IPS DF 6.9 (cell line): ENCODE results near the gene JAML.
"Not testable (repeated sequence)": the region's sequence is repeated elsewhere in the genome, so short reads cannot be mapped to it uniquely, and the experiment has no call there.

Source experiments
- DNase-seq: peaks from one replicate; pipeline ENCODE4 v3.0.0-alpha.2; 2013; ENCODE audit warnings: low read depth, low spot score
- H3K27ac ChIP-seq: one replicate; pipeline ENCODE4 v1.5.1; 2013; ENCODE audit warnings: low read length, control low read depth
- H3K27me3 ChIP-seq: 2 replicates; pipeline ENCODE4 v1.6.1; 2013; ENCODE audit warnings: mild to moderate bottlenecking, low read length; ENCODE audit not compliant: control insufficient read depth, insufficient read depth
- H3K36me3 ChIP-seq: 2 replicates; pipeline ENCODE4 v1.6.1; 2013; ENCODE audit warnings: low read length; ENCODE audit not compliant: control insufficient read depth, insufficient read depth
- H3K4me1 ChIP-seq: 2 replicates; pipeline ENCODE4 v1.6.1; 2013; ENCODE audit warnings: low read length; ENCODE audit not compliant: control insufficient read depth, insufficient read depth
- H3K4me3 ChIP-seq: 2 replicates; pipeline ENCODE4 v1.5.1; 2013; ENCODE audit warnings: mild to moderate bottlenecking, low read length
- H3K9me3 ChIP-seq: 2 replicates; pipeline ENCODE4 v1.6.1; 2013; ENCODE audit warnings: low read length, inconsistent platforms; ENCODE audit not compliant: control insufficient read depth, insufficient read depth
- WGBS: extraction: QIAGEN DNeasy Blood & Tissue Kit; methylation state at CpG from one replicate; pipeline ENCODE4 v1.1.7; 2013; ENCODE audit warnings: mixed read lengths, missing lambda C conversion rate; ENCODE audit not compliant: insufficient read length, insufficient coverage; 5-methylcytosine and 5-hydroxymethylcytosine counted together

JAML gene

DNA sequence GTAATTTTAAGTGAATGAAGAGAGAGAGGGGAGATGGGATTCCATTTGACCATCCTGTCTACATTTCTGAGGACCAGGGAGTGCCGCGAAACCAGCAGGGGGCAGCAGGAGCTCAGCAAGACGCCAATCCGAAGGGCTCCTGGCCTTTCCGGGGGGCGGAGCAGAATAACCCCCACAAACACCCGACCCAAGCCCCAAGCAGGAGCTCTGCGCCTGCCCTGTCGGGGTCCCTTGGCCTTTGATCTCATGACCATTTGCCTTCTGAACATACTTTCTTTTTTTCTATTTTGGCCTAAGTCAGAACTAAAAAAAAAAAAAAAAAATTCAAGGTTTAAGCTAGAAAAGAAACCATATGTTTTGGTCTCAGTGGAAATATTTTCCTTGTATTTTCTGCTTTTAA, 26.4 kb downstream of the JAML start:
- Histone ChIP-seq H3K36me3 (no peaks in the 10 kb centered on the region), H3K4me3 (no peak overlapping the region), H3K27ac (no peak overlapping the region), H3K27me3 (no peaks in the 10 kb centered on the region), H3K4me1 (peaks cover 1% of the 10 kb centered on the region; the same call in 1 of the 2 replicates), H3K9me3 (no peaks in the 10 kb centered on the region)
- WGBS, result no CpG with 5 or more reads among the region's 9 CpGs
- DNase-seq, result no peak

DNA sequence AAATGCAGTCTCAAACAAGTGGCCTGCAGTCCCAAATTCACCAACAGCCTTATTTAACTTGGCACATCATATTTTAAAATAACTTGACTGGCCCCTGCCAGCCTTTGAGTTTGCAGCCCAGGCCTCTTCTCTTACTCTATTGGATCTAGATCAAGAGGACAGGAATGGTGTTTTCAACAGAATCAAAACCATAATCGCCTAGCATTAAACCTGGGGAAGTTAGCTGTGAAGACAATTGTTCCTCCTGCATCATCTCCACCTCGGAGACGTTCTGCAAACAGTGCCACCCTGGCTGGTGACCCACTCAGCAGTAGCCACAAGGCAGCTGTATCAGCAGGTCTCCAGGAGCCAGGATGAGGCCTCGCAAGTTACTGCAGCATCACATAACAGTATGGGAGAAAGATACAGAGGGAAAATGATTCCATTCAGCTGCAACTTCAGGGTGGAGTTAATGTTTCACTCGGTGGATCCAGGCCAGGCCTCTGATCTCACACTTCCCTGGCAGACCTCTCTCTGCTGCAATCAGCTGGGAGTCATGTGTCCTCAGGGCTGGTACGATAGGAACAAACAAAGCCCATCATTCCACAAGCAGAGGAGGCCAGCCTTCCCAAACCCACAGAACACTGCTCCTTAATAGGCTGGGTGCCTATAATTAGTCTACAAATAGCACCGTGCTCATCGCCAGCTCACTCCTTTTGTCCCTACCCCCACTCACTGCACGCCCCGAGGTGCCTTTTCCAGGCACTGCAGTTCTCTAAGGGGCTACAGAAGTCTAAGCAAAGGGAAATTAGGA, 29.8 kb downstream of the JAML start:
- Histone ChIP-seq H3K9me3 (no peaks in the 10 kb centered on the region), H3K27me3 (no peaks in the 10 kb centered on the region), H3K27ac (no peak overlapping the region), H3K4me1 (peaks cover 1% of the 10 kb centered on the region; the same call in 1 of the 2 replicates), H3K4me3 (no peak overlapping the region), H3K36me3 (no peaks in the 10 kb centered on the region)
- DNase-seq, result no peak
- WGBS, result no CpG with 5 or more reads among the region's 10 CpGs

DNA sequence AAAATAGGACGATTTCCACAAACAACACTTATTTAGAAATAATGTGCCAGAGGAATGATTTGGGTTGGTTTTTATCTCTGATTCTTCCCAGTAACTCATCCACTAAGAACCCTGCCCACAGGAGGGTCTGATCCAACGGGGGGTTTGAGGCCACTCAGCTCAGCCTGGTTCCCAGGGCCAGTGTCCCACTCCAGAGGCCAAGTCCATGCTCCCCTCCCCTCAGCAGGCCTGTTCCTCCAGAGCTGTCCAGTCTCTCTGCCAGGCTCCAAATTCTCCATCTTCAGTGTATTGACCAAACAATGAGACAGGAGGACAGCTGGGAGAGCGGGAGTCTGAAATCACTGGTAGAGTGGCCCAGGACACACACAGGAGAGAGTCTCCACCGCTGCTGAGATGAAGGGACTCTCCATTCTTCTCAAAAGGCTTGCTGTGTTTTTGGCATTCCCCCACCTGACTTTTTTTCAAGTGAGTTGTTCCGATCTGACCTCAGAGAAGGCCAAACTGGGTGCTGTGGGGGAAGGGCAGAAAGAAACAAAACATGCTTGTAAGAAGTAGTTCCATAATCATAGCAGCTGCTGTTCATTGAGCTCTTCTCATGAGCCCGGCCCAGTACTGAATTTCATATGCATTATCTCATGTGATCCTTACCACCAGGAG, 30.8 kb downstream of the JAML start:
- no peak overlapping the region for H3K27ac ChIP-seq
- no peak for DNase-seq
- no CpG with 5 or more reads among the region's 6 CpGs for WGBS
- no peaks in the 10 kb centered on the region for H3K36me3 ChIP-seq
- no peaks in the 10 kb centered on the region for H3K27me3 ChIP-seq
- no peaks in the 10 kb centered on the region for H3K9me3 ChIP-seq
- peaks cover 1% of the 10 kb centered on the region; the same call in 1 of the 2 replicates for H3K4me1 ChIP-seq
- H3K4me3 ChIP-seq, result no peak overlapping the region

DNA sequence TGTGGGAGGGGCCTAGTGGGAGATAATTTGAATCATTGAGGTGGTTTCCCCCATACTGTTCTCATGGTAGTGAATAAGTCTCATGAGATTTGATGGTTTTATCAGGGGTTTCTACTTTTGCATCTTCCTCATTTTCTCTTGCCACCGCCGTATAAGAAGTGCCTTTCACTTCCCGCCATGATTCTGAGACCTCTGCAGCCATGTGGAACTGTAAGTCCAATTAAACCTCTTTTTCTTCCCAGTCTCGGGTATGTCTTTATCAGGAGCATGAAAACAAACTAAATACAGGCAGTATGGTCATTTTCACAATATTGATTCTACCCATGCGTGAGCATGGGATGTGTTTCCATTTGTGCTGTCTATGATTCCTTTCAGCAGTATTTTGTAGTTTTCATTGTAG, 32.0 kb downstream of the JAML start:
- DNase-seq, H3K9me3 ChIP-seq, H3K36me3 ChIP-seq, H3K27ac ChIP-seq, H3K4me3 ChIP-seq, H3K27me3 ChIP-seq, H3K4me1 ChIP-seq: not testable (repeated sequence)
- no CpG with 5 or more reads among the region's 5 CpGs for WGBS

DNA sequence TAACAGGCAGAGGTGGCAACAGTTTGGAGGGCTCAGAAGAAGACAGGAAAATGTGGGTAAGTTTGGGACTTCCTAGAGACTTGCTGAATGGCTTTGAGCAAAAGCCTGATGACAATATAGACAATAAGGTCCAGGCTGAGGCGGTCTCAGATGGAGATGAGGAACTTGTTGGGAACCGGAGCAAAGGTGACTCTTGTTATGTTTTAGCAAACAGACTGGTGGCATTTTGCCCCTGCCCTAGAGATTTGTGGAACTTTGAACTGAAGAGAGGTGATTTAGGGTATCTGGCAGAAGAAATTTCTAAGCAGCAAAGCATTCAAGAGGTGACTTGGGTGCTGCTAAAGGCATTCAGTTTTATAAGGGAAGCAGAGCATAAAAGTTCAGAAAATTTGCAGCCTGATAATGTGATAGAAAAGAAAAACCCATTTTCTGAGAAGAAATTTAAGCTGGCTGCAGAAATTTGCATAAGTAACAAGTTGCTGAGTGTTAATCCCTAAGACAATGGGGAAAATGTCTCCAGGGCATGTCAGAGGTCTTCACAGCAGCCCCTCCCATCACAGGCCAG, 33.8 kb downstream of the JAML start:
- WGBS, result no CpG with 5 or more reads among the region's 2 CpGs
- H3K4me1 ChIP-seq, H3K4me3 ChIP-seq, H3K36me3 ChIP-seq, H3K27ac ChIP-seq, DNase-seq, H3K27me3 ChIP-seq, H3K9me3 ChIP-seq: not testable (repeated sequence)

DNA sequence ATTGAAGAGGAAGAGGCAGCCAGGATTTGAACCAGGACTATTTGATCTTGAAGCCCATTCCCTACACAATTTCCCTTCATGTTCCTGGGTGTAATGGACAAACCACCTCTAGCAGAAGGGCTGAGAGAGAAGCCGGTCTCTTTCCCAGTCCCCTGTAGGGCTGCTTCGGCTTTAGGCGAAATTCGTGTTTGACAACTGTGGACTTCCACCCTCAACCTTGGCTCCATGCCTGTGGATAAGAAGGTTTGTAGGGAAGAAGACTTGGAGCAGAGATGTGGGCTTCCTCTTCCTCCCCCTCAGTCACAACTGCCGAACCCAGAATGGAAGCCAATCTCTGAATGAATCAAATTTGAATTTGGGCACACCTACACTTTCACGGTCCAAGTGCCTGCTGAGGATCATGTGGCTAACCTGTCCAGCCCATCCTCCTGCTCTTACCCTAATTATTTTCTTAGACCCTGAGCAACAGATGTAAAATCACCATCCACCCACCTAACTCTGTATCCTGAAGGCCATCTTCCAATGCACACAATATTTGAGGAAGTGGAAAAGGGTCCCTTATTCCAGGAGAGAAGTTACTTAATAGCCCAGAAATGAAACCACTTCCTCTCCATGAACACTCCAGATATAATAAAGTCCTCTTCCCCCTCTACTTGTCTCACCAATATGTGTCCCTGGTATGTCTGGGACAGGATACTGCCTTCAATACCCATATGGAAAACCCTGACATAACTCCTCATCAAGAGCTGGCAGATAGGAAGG, 38.3 kb downstream of the JAML start:
- DNase-seq, result no peak
- H3K4me1 ChIP-seq, result no peaks in the 10 kb centered on the region

DNA sequence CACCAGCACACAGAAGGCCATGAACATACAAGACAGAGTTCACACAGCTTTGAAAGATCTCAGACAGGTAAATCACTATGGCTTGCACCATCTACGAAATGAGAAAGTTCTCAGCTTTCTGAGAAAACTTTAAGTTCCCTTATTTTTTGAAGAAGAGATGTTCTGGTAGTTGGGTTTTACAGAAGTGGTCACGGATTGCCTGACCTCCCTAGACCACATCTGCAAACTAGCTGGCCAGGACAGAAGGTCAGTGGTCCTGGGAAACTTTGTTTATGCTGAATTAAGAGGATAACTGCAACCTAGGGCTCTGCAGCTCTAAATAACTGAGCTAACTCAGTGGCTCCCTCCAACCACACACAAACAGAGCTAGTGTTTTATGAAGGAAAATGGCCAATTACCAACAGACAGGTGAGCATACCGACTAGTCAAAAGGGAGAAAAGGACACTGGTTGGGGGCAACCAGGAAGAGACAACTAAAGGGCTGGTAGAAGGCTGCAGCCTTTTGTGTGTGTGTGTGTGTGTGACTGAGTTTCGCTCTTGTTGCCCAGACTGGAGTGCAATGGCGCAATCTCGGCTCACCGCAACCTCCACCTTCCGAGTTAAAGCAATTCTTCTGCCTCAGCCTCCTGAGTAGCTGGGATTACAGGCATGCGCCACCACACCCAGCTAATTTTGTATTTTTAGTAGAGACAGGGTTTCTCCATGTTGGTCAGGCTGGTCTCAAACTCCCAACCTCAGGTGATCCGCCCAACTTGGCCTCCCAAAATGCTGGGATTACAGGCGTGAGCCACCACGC, 39.8 kb downstream of the JAML start:
- Histone ChIP-seq H3K4me3 (no peak overlapping the region), H3K9me3 (no peaks in the 10 kb centered on the region), H3K4me1 (peaks cover 4% of the 10 kb centered on the region; the same call in 1 of the 2 replicates), H3K27ac (no peak overlapping the region), H3K36me3 (no peaks in the 10 kb centered on the region), H3K27me3 (no peaks in the 10 kb centered on the region)
- no CpG with 5 or more reads among the region's 12 CpGs for WGBS
- DNase-seq, result no peak

More for the DNA sequence above, 38.3 kb downstream of the JAML start:
- H3K27me3 ChIP-seq, result no peaks in the 10 kb centered on the region
- H3K36me3 ChIP-seq, result no peaks in the 10 kb centered on the region
- WGBS, result no CpG with 5 or more reads among the region's 6 CpGs
- H3K9me3 ChIP-seq, result no peaks in the 10 kb centered on the region
- H3K4me3 ChIP-seq, result no peak overlapping the region
- H3K27ac ChIP-seq, result no peak overlapping the region

DNA sequence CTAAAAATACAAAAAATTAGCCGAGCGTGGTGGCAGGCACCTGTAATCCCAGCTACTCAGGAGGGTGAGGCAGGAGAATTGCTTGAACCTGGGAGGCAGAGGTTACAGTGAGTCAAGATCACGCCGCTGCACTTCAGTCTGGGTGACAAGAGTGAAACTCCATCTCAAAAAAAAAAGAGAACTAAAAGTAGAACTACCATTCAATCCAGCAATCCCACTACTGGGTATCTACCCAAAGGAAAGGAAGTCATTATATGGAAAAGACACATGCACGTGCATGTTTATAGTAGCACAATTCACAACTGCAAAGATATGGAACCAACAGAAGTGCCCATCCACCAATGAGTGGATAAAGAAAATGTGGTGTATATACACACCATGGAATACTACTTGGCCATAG, 41.1 kb downstream of the JAML start:
- WGBS, result no CpG with 5 or more reads among the region's 5 CpGs
- H3K36me3 ChIP-seq, H3K27ac ChIP-seq, H3K4me1 ChIP-seq, H3K27me3 ChIP-seq, DNase-seq, H3K9me3 ChIP-seq, H3K4me3 ChIP-seq: not testable (repeated sequence)

DNA sequence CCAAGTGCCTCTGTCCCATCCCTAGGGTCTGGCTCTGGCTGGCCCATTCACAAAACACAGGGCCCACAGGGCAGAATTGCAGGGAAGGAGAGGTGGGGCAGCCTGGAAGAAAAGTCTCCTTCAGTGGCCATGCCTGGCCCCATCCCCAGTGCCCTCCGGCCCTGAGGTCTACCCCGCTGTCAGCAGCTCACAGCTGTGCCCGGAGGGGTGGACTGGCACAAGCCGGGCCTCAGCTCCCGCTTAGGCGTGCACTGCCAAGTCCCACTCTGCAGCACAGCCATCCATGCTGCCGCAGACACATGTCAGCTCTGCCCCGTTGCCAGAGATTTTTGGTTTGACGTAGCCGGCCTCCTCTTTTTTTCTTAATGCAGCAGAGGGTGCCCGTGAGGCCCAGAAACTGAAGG, 44.5 kb downstream of the JAML start:
- WGBS, result no CpG with 5 or more reads among the region's 11 CpGs
- no peak for DNase-seq
- Histone ChIP-seq H3K27ac (no peak overlapping the region), H3K9me3 (no peaks in the 10 kb centered on the region), H3K4me3 (0 out of 2 replicates have a peak overlapping the region, but pooled peaks have one; percentile 3), H3K4me1 (peaks cover 7% of the 10 kb centered on the region), H3K27me3 (peaks cover 3% of the 10 kb centered on the region), H3K36me3 (no peaks in the 10 kb centered on the region)

DNA sequence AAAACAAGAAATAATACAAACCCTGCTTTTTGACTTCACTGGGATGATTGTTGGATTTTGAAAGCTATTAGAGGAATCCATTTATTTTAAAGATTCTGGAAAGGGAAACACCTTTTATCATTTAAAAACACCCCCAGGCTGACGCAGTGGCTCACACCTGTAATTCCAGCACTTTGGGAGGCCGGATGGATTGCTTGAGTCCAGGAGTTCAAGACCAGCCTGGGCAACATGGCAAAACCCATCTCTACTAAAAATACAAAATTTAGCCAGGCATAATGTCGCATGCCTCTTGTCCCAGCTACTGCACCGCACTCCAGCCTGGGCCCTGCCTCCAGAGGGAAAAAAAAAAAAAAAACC, 48.1 kb downstream of the JAML start:
- H3K9me3 ChIP-seq, result no peaks in the 10 kb centered on the region
- H3K4me1 ChIP-seq, result peaks cover 10% of the 10 kb centered on the region
- no peak overlapping the region for H3K27ac ChIP-seq
- peaks cover 7% of the 10 kb centered on the region for H3K27me3 ChIP-seq
- H3K4me3 ChIP-seq, result no peak overlapping the region
- no peaks in the 10 kb centered on the region for H3K36me3 ChIP-seq
- WGBS, result no CpG with 5 or more reads among the region's 4 CpGs
- DNase-seq, result no peak
